Psoas muscle (tissue), 8 donors: ENCODE measurements around the gene AP2A2. TPM values are rescaled to one million over a fixed set of nuclear protein-coding genes. Genes with fewer than 3 reads are reported as not detected.

Experiments
- ATAC-seq, 4 donors: fragments of 200-7000 bp; cut with Tn5 transposase; one replicate each; pipeline ENCODE4 v1.9.1; 2020; ENCODE audit warnings: moderate library complexity in 3 of 4, mild to moderate bottlenecking in 2 of 4
- DNase-seq, 2 donors: peaks; one replicate each; pipeline ENCODE4 v3.0.0-alpha.2; 2020
- H3K27ac ChIP-seq: fragments of 200-600 bp; one replicate; pipeline ENCODE4 v1.8.0; 2022
- H3K27me3 ChIP-seq, 3 donors: fragments of 200-600 bp in 1 of 3; one replicate each; pipeline versions ENCODE4 v1.6.1 to v1.8.0; 2013 to 2022; ENCODE audit warnings: low read length in 2 of 3, mild to moderate bottlenecking in 2 of 3, moderate library complexity in 1 of 3; ENCODE audit not compliant: insufficient read depth in 3 of 3
- H3K36me3 ChIP-seq, 2 donors: fragments of 200-600 bp in 1 of 2; one replicate each; pipeline versions ENCODE4 v1.6.1 to v1.8.0; 2013 to 2022; ENCODE audit warnings: low read depth in 1 of 2, mild to moderate bottlenecking in 1 of 2, moderate library complexity in 1 of 2; ENCODE audit not compliant: insufficient read depth in 1 of 2
- H3K4me1 ChIP-seq: fragments of 200-600 bp; one replicate; pipeline ENCODE4 v1.8.0; 2022
- H3K4me3 ChIP-seq: fragments of 200-600 bp; one replicate; pipeline ENCODE4 v1.8.0; 2022; ENCODE audit warnings: mild to moderate bottlenecking
- H3K9me3 ChIP-seq: fragments of 200-600 bp; one replicate; pipeline ENCODE4 v1.8.0; 2022
- CTCF ChIP-seq: fragments of 200-600 bp; IDR thresholded peaks from one replicate; pipeline ENCODE4 v1.8.0; 2022; ENCODE audit warnings: antibody characterized with exemption
- WGBS, 3 donors: extraction: QIAGEN DNeasy Blood & Tissue Kit; methylation state at CpG; one replicate each; pipeline versions ENCODE4 v1.1.6 to v1.1.7; 2013; 5-methylcytosine and 5-hydroxymethylcytosine counted together
- intact Hi-C, 2 donors: fragments of 100-400 bp; cut with DNase I; formaldehyde crosslinking; loops; one replicate each; pipeline versions ENCODE4 v1.11.0 to v1.14.2; 2022
- polyA plus RNA-seq, 3 donors: library from polyadenylated mRNA; stranded (reverse); fragments of 200-250 nt; gene quantifications; one replicate each; pipeline ENCODE4 v1.2.3, GENCODE V29; 2013
- total RNA-seq, 4 donors: library from RNA; stranded (reverse); fragmentation: NEBNext Ultra II Directional in 2 of 4; extraction: Animal tissue kit (Norgen Biotek cat#: 25700) in 2 of 4; gene quantifications; one replicate each; pipeline versions ENCODE4 v1.2.1 to v1.2.4, GENCODE V29; 2021 to 2023
- donor health status: healthy with polysubstance abuse.
- donor health status: DM: no; HTN: no; CAD: no; lungs with moderate emphysema.
- donor health status: Bipolar disorder and iron deficiency.
- donor health status: healthy.
- donor health status: DM: yes; HTN: yes; CAD: no.
- donor health status: DM: no; HTN: no; CAD: no.
- donor health status: DM: no; HTN: no; CAD: no.
- donor health status: DM: yes; HTN: yes; CAD: no.

AP2A2 gene
- total and polyA plus RNA-seq, 7 donors: 15.9 to 31.4 (median 26.5) TPM

- 88 to 91% (median 91%) methylated on average over 19 of the region's 19 CpGs for WGBS, 3 donors
- Histone ChIP-seq H3K4me3 (no peak overlapping the region), H3K27ac (no peak overlapping the region), H3K27me3 (no peaks in the 10 kb centered on the region), H3K4me1 (no peaks in the 10 kb centered on the region), H3K36me3 (peaks cover 9 to 75% of the 10 kb centered on the region in 2 donors), H3K9me3 (no peaks in the 10 kb centered on the region)
- no peak for TF ChIP-seq CTCF
- no peak for DNase-seq
- ATAC-seq: no peak
- intact Hi-C loops: no loop called here
Observed at GRCh38 chr11:901452-902061, 24.1 kb upstream of the AP2A2 start.

GRCh38 chr11:904380-904779 lies 21.3 kb upstream of the AP2A2 start:
- Histone ChIP-seq H3K9me3 (no peaks in the 10 kb centered on the region), H3K4me3 (no peak overlapping the region), H3K36me3 (peaks cover 9 to 61% of the 10 kb centered on the region in 2 donors), H3K4me1 (peaks cover 5% of the 10 kb centered on the region), H3K27ac (no peak overlapping the region), H3K27me3 (no peaks in the 10 kb centered on the region)
- ATAC-seq: no peak
- intact Hi-C loops: no loop called here
- TF ChIP-seq CTCF: no peak
- 89 to 93% (median 91%) methylated on average over 6 to 7 of the region's 7 CpGs for WGBS, 3 donors
- no peak for DNase-seq

GRCh38 chr11:905952-906351 lies 19.7 kb upstream of the AP2A2 start:
- H3K36me3 ChIP-seq: peaks cover 7 to 45% of the 10 kb centered on the region in 2 donors

DNA sequence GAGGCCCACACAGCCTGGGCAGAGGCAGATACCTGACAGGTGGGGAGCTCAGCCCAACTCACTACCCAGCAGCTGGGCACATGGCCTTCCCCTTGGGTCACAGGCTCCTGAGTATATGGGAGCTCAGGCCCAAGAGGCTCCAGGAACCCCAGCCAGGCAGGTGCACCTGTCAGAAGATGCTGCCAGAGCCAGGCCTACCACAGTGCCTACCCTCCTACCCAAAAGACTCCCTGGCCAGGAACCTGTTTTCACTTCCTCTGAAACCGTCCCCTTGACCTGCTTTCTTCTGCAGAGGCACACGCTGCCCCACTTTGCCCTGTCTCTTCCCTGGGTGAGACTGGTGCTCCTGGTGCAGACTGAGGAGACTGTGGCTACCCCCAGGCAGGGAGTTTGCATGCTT lies 18.0 kb upstream of the AP2A2 start:
- intact Hi-C loops: loop anchor here in 1 of 2 donors (5.0 kb wide), 1 partner anchor 60 kb away; no protein-coding TSS in a partner anchor
- no peak for DNase-seq
- TF ChIP-seq CTCF: no peak
- H3K36me3 ChIP-seq: peaks cover 4 to 28% of the 10 kb centered on the region in 2 donors
- H3K4me1 ChIP-seq: peaks cover 15% of the 10 kb centered on the region
- H3K27ac ChIP-seq: no peak overlapping the region
- no peak overlapping the region for H3K4me3 ChIP-seq
- H3K9me3 ChIP-seq: no peaks in the 10 kb centered on the region
- ATAC-seq: no peak
- 80 to 88% (median 81%) methylated on average over 2 of the region's 2 CpGs for WGBS, 3 donors
- no peaks in the 10 kb centered on the region for H3K27me3 ChIP-seq

More at GRCh38 chr11:905952-906351, 19.7 kb upstream of the AP2A2 start:
- intact Hi-C loops: loop anchor here in 1 of 2 donors (5.0 kb wide), 1 partner anchor 59 kb away; no protein-coding TSS in a partner anchor
- TF ChIP-seq CTCF: no peak
- 74 to 86% (median 76%) methylated on average over 7 of the region's 7 CpGs for WGBS, 3 donors
- Histone ChIP-seq H3K9me3 (no peaks in the 10 kb centered on the region), H3K27ac (no peak overlapping the region), H3K27me3 (no peaks in the 10 kb centered on the region), H3K4me3 (no peak overlapping the region), H3K4me1 (peaks cover 12% of the 10 kb centered on the region)
- no peak for DNase-seq
- no peak for ATAC-seq

DNA sequence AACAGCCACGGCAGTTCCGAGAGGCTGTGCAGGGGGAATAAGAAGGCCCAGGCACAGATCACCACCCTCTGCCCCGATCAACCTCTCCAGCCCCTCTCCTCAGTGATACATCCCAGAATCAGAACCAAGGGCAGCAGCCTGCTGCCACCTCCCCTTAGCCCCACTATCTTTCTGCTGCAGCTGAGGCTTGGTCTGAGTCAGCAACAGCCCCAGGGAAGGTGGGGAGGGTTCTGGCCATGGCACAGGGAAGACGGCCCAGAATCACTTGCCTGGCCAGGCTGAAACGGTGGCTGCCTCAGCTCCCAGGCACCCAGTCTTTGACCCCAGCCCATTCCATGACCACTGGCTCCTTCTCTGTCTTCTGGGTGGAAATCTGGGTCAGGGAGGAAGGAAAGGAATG lies 17.4 kb upstream of the AP2A2 start:
- TF ChIP-seq CTCF: no peak
- no peak overlapping the region for H3K27ac ChIP-seq
- no peaks in the 10 kb centered on the region for H3K9me3 ChIP-seq
- no peak for DNase-seq
- no peak overlapping the region for H3K4me3 ChIP-seq
- ATAC-seq: no peak
- H3K4me1 ChIP-seq: peaks cover 15% of the 10 kb centered on the region
- WGBS, 3 donors: 77 to 88% (median 82%) methylated on average over 5 of the region's 5 CpGs
- H3K27me3 ChIP-seq: no peaks in the 10 kb centered on the region
- peaks cover 0 to 22% of the 10 kb centered on the region in 2 donors for H3K36me3 ChIP-seq
- intact Hi-C loops: loop anchor here in 1 of 2 donors (5.0 kb wide), 1 partner anchor 61 kb away; no protein-coding TSS in a partner anchor
